HCT116 (cell line): Measurements from ENCODE around the gene WDR45B. TPM values are rescaled to one million over a fixed set of nuclear protein-coding genes. Genes with fewer than 3 reads are reported as not detected.

Experiments used
- ATAC-seq: fragments of 200-7000 bp; cut with Tn5 transposase; 2 replicates; pipeline ENCODE4 v1.9.1; 2020; ENCODE audit warnings: mild to moderate bottlenecking, moderate library complexity
- BruUV-seq: library from RNA; stranded (reverse); fragments of 400-500 nt; replicated peaks from 2 replicates; lab custom pipeline; 2021; lab: Mats Ljungman, UMichigan
- CTCF ChIA-PET: fragments of 300-600 bp; sonication (Branson Sonifier 250); formaldehyde crosslinking; loops from one replicate; lab custom pipeline; 2021; ENCODE audit warnings: antibody characterized with exemption; lab: Charles Lee
- POLR2A ChIA-PET: fragments of 300-600, 350-600 bp; sonication (Branson Sonifier 250); formaldehyde crosslinking; loops from one replicate; lab custom pipeline; 2021; ENCODE audit warnings: antibody characterized with exemption; lab: Charles Lee
- RAD21 ChIA-PET, 2 experiments: fragments of 300-600 bp; sonication (Branson Sonifier 250); formaldehyde crosslinking; loops; one replicate each; lab custom pipeline; 2023; ENCODE audit warnings: low total read pairs in 2 of 2; ENCODE audit not compliant: uncharacterized antibody in 2 of 2, unreplicated experiment in 2 of 2, low non-redundant PET in 1 of 2; lab: Charles Lee
- DNase-seq: peaks from one replicate; pipeline ENCODE4 v3.0.0-alpha.2; 2010; ENCODE audit warnings: low read depth, low spot score
- H2AFZ ChIP-seq: fragments of 200-600 bp; shearing (Covaris generic), sonication (generic); 2 replicates; pipeline ENCODE4 v1.6.1; 2017; ENCODE audit warnings: low read depth, mixed run types, mixed read lengths, antibody characterized with exemption, low read length; ENCODE audit not compliant: poor library complexity, severe bottlenecking
- H3K27ac ChIP-seq: 2 replicates; pipeline ENCODE4 v1.5.1; 2012; ENCODE audit warnings: low read depth, low read length
- H3K27me3 ChIP-seq: fragments of 200-600 bp; sonication (generic); 2 replicates; pipeline ENCODE4 v1.6.1; 2016; ENCODE audit warnings: mixed run types, low read length, mixed read lengths; ENCODE audit not compliant: insufficient read depth
- H3K36me3 ChIP-seq, 2 experiments: fragments of 200-500 bp in 1 of 2; fragments of 200-600 bp in 1 of 2; sonication (Bioruptor generic) in 1 of 2; sonication (generic) in 1 of 2; 2 replicates each; pipeline versions ENCODE4 v1.5.1 to v1.6.1; 2014 to 2016; ENCODE audit warnings: low read length in 2 of 2, inconsistent platforms in 1 of 2, mixed read lengths in 1 of 2, mixed run types in 1 of 2; ENCODE audit not compliant: insufficient read depth in 2 of 2, control insufficient read depth in 1 of 2
- H3K4me1 ChIP-seq, 2 experiments: fragments of 200-600 bp in 1 of 2; sonication (generic) in 1 of 2; 2 replicates each; pipeline versions ENCODE4 v1.5.1 to v1.6.1; 2012 to 2017; ENCODE audit warnings: low read length in 2 of 2, inconsistent platforms in 1 of 2, mild to moderate bottlenecking in 1 of 2, mixed read lengths in 1 of 2, mixed run types in 1 of 2, moderate library complexity in 1 of 2; ENCODE audit not compliant: insufficient read depth in 2 of 2, control insufficient read depth in 1 of 2
- H3K4me2 ChIP-seq: fragments of 200-600 bp; sonication (generic); 2 replicates; pipeline ENCODE4 v1.6.1; 2017; ENCODE audit warnings: mixed run types, low read length, mixed read lengths
- H3K4me3 ChIP-seq, 2 experiments: fragments of 200-600 bp in 1 of 2; sonication (generic) in 1 of 2; replicated peaks in 1 of 2; 2 replicates each; pipeline ENCODE4 v1.5.1; 2011 to 2016; ENCODE audit warnings: low read length in 2 of 2, control low read depth in 1 of 2, low read depth in 1 of 2, mild to moderate bottlenecking in 1 of 2, mixed read lengths in 1 of 2, mixed run types in 1 of 2
- H3K79me2 ChIP-seq: fragments of 200-600 bp; sonication (generic); 2 replicates; pipeline ENCODE4 v1.6.1; 2017; ENCODE audit warnings: mild to moderate bottlenecking, mixed run types, low read length, moderate library complexity, mixed read lengths; ENCODE audit not compliant: insufficient read depth
- H3K9ac ChIP-seq: fragments of 200-600 bp; sonication (generic); 2 replicates; pipeline ENCODE4 v1.6.1; 2016; ENCODE audit warnings: low read length, mixed read lengths
- H3K9me2 ChIP-seq: fragments of 200-600 bp; sonication (generic), shearing (Covaris generic); 2 replicates; pipeline ENCODE4 v1.6.1; 2017; ENCODE audit warnings: mixed run types, mild to moderate bottlenecking, moderate library complexity; ENCODE audit not compliant: insufficient read depth
- H3K9me3 ChIP-seq, 2 experiments: fragments of 200-500 bp in 1 of 2; fragments of 200-600 bp in 1 of 2; sonication (Bioruptor generic) in 1 of 2; sonication (generic) in 1 of 2; 2 replicates each; pipeline ENCODE4 v1.6.1; 2014 to 2017; ENCODE audit warnings: low read length in 2 of 2, mixed read lengths in 2 of 2, inconsistent platforms in 1 of 2, low read depth in 1 of 2, mild to moderate bottlenecking in 1 of 2, mixed run types in 1 of 2, moderate library complexity in 1 of 2; ENCODE audit not compliant: control insufficient read depth in 1 of 2, insufficient read depth in 1 of 2
- H4K20me1 ChIP-seq: fragments of 200-600 bp; sonication (generic), shearing (Covaris generic); 2 replicates; pipeline ENCODE4 v1.6.1; 2017; ENCODE audit warnings: mixed run types, mild to moderate bottlenecking, moderate library complexity; ENCODE audit not compliant: insufficient read depth
- CBX3 ChIP-seq: IDR thresholded peaks from 2 replicates; pipeline ENCODE4 v1.6.1; 2012; ENCODE audit warnings: low read depth
- CEBPB ChIP-seq: IDR thresholded peaks from 2 replicates; pipeline ENCODE4 v1.6.1; 2012; ENCODE audit warnings: low read depth
- ELF1 ChIP-seq: IDR thresholded peaks from 2 replicates; pipeline ENCODE4 v1.6.1; 2012; ENCODE audit warnings: low read depth, borderline replicate concordance
- JUND ChIP-seq: IDR thresholded peaks from 2 replicates; pipeline ENCODE4 v1.6.1; 2012
- POLR2A ChIP-seq: IDR thresholded peaks from 2 replicates; pipeline ENCODE4 v1.7.0; 2011; ENCODE audit warnings: borderline replicate concordance; ENCODE audit not compliant: insufficient read depth, insufficient read length; ENCODE audit errors: extremely low read depth
- POLR2AphosphoS5 ChIP-seq: IDR thresholded peaks from 2 replicates; pipeline ENCODE4 v1.6.1; 2011; ENCODE audit warnings: mild to moderate bottlenecking, low read depth, low read length, moderate library complexity
- SIN3A ChIP-seq: IDR thresholded peaks from 2 replicates; pipeline ENCODE4 v1.6.1; 2012; ENCODE audit warnings: low read depth
- SRF ChIP-seq: IDR thresholded peaks from 2 replicates; pipeline ENCODE4 v1.6.1; 2012; ENCODE audit warnings: low read depth
- TCF7L2 ChIP-seq: IDR thresholded peaks from 2 replicates; pipeline ENCODE4 v1.7.0; 2011; ENCODE audit warnings: borderline replicate concordance, inconsistent platforms; ENCODE audit not compliant: insufficient read depth, insufficient read length; ENCODE audit errors: extremely low read depth
- ZFX ChIP-seq: fragments of 450-650 bp; IDR thresholded peaks from 2 replicates; pipeline ENCODE4 v1.6.1; 2017
- ZNF274 ChIP-seq: fragments of 200-500 bp; sonication (Bioruptor generic); IDR thresholded peaks from 2 replicates; pipeline ENCODE4 v1.6.1; 2014; ENCODE audit warnings: mild to moderate bottlenecking, low read depth, low read length, inconsistent platforms
- intact Hi-C: fragments of 100-400 bp; cut with micrococcal nuclease; formaldehyde crosslinking; loops from 2 replicates; pipeline ENCODE4 v1.10.0; 2022
- total RNA-seq: library from RNA; stranded (reverse); gene quantifications from one replicate; pipeline ENCODE4 v1.2.1, GENCODE V29; 2021; ENCODE audit not compliant: unreplicated experiment
- TF ChIP-seq, protein P1 (sequence below): IDR thresholded peaks from 2 replicates; pipeline ENCODE4 v1.6.1; 2012
- TF ChIP-seq, protein P2 (sequence below): IDR thresholded peaks from 2 replicates; pipeline ENCODE4 v1.6.1; 2011; ENCODE audit warnings: mild to moderate bottlenecking, low read length, moderate library complexity; ENCODE audit not compliant: insufficient replicate concordance; ENCODE audit errors: extremely low read depth
- TF ChIP-seq, protein P3 (sequence below): IDR thresholded peaks from 2 replicates; pipeline ENCODE4 v1.6.1; 2012; ENCODE audit warnings: low read depth

Gene WDR45B
- total RNA-seq, 1 experiment from 2014 or later = 117 TPM

DNA sequence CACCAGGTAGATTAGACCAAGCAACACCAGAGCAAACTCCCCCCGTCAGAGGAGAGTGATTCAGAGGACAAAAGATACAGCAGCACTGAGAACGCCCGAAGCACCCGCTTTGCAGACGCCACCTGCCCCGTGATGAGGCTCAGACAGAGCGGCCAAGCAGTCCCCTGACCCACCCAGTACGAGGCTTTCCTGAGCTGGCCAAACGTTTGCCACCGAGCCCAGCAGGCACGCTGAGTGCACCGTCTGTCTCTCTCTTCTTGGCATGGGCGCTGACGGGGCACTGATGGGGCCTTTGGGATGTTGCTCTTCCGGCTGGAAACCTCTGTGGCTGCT lies 19.4 kb upstream of the WDR45B start:
- Histone ChIP-seq H3K9ac (no peak overlapping the region), H3K27ac (no peak overlapping the region), H3K4me1 (peaks cover 0 to 8% of the 10 kb centered on the region in 2 experiments; a peak in 1 of 4 replicates), H3K4me2 (no peak overlapping the region), H3K27me3 (no peaks in the 10 kb centered on the region), H4K20me1 (no peaks in the 10 kb centered on the region), H3K9me2 (no peaks in the 10 kb centered on the region), H3K9me3 (no peaks in the 10 kb centered on the region), H2AFZ (no peak overlapping the region), H3K4me3 (no peak overlapping the region), H3K36me3 (no peaks in the 10 kb centered on the region), H3K79me2 (no peaks in the 10 kb centered on the region)
- ATAC-seq (no peak), DNase-seq (no peak)
- TF ChIP-seq, protein P1, sequence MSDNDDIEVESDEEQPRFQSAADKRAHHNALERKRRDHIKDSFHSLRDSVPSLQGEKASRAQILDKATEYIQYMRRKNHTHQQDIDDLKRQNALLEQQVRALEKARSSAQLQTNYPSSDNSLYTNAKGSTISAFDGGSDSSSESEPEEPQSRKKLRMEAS = no peak
- TF ChIP-seq ZNF274 = no peak
- TF ChIP-seq CEBPB = no peak
- TF ChIP-seq, protein P2, sequence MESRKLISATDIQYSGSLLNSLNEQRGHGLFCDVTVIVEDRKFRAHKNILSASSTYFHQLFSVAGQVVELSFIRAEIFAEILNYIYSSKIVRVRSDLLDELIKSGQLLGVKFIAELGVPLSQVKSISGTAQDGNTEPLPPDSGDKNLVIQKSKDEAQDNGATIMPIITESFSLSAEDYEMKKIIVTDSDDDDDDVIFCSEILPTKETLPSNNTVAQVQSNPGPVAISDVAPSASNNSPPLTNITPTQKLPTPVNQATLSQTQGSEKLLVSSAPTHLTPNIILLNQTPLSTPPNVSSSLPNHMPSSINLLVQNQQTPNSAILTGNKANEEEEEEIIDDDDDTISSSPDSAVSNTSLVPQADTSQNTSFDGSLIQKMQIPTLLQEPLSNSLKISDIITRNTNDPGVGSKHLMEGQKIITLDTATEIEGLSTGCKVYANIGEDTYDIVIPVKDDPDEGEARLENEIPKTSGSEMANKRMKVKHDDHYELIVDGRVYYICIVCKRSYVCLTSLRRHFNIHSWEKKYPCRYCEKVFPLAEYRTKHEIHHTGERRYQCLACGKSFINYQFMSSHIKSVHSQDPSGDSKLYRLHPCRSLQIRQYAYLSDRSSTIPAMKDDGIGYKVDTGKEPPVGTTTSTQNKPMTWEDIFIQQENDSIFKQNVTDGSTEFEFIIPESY = no peak
- TF ChIP-seq, protein P3, sequence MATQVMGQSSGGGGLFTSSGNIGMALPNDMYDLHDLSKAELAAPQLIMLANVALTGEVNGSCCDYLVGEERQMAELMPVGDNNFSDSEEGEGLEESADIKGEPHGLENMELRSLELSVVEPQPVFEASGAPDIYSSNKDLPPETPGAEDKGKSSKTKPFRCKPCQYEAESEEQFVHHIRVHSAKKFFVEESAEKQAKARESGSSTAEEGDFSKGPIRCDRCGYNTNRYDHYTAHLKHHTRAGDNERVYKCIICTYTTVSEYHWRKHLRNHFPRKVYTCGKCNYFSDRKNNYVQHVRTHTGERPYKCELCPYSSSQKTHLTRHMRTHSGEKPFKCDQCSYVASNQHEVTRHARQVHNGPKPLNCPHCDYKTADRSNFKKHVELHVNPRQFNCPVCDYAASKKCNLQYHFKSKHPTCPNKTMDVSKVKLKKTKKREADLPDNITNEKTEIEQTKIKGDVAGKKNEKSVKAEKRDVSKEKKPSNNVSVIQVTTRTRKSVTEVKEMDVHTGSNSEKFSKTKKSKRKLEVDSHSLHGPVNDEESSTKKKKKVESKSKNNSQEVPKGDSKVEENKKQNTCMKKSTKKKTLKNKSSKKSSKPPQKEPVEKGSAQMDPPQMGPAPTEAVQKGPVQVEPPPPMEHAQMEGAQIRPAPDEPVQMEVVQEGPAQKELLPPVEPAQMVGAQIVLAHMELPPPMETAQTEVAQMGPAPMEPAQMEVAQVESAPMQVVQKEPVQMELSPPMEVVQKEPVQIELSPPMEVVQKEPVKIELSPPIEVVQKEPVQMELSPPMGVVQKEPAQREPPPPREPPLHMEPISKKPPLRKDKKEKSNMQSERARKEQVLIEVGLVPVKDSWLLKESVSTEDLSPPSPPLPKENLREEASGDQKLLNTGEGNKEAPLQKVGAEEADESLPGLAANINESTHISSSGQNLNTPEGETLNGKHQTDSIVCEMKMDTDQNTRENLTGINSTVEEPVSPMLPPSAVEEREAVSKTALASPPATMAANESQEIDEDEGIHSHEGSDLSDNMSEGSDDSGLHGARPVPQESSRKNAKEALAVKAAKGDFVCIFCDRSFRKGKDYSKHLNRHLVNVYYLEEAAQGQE = no peak
- TF ChIP-seq CBX3 = no peak
- TF ChIP-seq POLR2AphosphoS5 = no peak
- TF ChIP-seq POLR2A = no peak
- no peak for TF ChIP-seq JUND
- no peak for TF ChIP-seq ZFX
- no peak for TF ChIP-seq TCF7L2
- TF ChIP-seq SIN3A = no peak
- TF ChIP-seq SRF = no peak
- TF ChIP-seq ELF1 = no peak
- BruUV-seq = no TSS peak
- intact Hi-C loops = no loop called here
- CTCF ChIA-PET = no interaction called here
- POLR2A ChIA-PET = no interaction called here
- RAD21 ChIA-PET = no interaction called here
